GM21723 (cell line): Measurements from ENCODE around the gene PPP1R26.
"Not testable (repeated sequence)": the region's sequence is repeated elsewhere in the genome, so short reads cannot be mapped to it uniquely, and the experiment has no call there.

Source experiments
- ATAC-seq: cut with Tn5 transposase; IDR thresholded peaks from one replicate; pipeline ENCODE4 v1.9.1; 2021; ENCODE audit warnings: mild to moderate bottlenecking, moderate library complexity; ENCODE audit not compliant: unreplicated experiment

The PPP1R26 gene

DNA sequence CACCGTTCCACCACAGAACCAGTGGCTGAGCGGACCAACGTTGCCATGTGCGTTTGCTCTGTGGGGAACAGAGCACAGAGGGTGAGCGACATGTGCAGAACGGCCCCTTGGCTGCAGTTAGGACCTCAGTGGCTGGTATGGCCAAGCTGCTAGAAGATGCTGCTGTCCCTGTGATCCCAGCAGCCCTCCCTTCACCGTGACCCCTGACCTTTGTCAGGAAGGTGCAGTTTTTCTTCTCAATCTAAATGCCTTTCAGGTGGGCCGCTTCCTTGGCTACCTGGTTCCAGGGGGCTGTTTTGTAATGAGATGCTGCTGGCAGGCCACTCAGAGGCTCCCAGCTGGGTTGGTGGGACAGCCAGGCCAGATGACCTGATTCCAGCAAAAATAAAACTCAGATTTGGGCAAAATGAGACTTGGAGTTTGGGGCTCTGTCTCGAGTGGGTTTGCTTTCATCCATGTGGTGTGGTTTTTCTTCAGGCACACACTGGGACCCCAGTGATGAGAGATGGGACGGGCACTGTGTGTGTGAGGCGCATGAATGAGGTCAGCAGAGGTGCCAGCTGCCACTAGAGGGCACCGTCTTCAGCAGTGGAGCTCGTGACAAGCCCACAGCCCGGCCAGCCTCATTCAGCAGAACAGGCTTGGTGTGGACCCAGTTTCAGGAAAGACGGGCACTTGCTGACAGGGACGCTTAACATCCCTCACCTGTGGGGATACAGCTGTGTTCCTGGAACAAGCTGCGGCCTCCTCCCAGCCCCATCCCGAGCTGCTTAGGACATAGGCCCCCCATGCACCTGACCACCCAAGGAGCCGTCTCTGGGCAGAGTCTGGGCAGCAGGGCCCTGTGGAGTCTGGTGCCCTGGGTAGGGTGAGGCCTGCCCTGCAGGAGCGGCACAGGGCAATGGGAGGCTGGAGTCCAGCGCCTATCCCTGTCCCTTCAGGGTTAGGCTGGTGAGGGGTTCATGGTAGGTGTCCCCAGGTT is 25.0 kb downstream of the PPP1R26 start:
- ATAC-seq = no peak

DNA sequence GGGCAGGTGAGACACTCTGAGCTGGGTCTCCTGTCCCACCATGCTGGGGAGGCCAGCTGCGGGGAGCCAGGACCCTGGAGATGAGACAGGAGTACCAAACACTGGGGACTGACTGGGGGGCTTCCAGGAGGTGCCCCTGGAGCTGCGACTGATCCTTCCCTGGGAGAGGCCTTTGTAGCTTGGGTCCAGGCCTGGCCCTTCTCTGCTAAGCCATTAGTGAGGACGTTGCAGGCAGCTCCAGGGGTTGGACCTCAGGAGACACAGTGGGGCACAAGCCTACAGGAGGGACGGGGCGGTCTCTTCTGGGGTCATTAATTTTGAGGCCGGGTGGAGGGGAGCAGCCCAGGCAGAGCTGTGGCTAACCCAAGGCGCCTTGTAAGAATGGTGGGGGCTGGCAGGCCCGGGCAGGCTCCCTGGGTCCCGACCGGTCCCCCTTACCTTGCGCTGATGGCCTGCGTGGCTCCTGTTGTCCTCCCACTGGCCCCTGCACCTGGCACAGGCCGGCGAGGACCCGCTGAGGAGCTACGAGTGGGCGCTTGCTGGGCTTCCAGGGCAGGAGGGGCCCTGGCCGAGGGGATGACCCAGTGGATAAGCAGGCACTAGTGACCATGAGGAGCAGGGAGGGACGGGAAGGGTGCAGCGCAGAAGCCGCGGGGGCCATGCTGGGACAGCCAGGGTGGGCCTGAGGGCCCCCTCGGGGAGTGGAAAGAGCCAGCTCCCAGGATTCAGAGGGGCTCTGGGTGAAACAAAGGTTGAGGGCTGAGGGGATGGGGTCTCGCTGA is 26.0 kb downstream of the PPP1R26 start:
- no peak for ATAC-seq

DNA sequence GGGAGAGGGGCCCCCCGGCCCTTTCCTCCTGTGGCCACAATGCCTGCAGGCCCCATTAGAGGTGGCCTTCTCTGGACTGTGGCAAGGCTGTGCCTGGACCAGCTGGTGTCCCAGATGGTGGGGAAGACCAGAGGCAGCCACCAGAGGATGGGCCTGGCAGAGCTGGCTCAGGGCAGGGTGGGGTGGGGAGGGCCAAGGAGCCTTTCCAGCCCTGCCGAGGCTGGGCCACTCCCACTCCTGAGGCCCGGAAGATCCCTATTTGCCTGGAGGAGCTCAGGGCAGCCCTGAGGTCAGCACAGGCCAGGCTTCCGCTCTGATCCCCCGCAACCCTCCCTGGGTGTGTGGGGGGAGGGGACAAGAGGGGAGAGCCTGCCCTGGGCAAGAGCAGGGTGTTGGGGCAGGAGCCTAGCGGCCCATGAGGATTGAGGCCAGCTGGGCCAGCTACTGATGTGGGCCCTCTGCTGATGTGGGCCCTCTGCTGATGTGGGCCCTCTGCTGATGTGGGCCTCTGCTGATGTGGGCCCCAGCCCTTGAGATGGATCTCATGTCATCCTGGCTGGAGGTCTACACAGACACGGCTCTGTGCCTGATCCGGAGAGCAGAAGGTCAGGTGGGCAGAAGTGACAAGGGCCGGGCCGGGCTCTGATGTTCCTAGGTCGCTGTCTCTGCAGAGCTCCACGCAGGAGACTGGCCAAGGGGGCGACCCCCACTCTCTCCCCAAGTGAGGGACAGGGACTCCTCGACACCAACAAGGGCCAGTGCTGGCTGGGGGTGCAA is 26.9 kb downstream of the PPP1R26 start:
- ATAC-seq = no peak

DNA sequence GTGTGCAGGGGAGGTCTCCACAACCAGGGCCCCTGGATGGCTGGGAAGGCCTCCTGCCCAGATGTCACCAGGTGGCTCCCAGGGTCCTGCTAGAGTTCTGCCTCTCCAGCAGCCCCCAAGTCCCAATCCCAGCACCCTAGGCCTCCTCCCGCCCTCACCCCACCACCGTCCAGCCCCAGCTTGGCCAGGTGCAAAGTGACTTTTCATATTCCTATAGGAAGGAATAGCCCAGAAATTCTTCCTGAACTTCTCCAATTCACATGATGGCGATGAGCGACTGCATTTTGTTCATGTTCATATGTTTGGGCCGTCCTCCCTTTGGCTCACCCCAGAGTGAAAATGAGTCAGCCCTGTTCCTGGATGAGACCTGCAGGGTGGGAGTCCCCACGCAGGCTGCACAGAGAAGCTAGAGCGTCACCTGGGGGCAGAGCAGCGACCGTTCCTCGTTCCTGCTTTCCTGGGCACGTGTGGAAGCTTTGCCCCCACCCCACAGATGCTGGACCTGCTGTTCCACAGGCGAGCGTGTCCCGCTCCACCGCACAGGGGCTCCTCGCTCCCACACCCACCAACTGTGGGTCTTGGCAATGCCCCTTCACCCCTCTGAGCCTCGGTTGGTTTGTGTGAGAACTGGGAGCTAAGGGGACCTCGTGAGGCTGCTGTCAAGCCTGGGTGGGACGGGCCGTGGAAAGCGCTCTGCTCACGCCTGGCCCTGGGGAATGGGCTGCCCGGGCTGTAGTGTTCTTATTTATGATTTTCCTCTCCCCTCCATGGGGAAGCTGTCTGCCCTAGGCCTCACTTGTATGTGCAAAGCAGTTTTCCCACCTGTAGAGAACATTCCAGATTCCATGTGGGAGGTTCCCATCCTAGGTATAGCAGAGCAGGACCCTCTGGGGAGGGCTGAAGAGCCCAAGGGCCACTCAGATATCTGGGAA is 27.8 kb downstream of the PPP1R26 start:
- no peak for ATAC-seq

DNA sequence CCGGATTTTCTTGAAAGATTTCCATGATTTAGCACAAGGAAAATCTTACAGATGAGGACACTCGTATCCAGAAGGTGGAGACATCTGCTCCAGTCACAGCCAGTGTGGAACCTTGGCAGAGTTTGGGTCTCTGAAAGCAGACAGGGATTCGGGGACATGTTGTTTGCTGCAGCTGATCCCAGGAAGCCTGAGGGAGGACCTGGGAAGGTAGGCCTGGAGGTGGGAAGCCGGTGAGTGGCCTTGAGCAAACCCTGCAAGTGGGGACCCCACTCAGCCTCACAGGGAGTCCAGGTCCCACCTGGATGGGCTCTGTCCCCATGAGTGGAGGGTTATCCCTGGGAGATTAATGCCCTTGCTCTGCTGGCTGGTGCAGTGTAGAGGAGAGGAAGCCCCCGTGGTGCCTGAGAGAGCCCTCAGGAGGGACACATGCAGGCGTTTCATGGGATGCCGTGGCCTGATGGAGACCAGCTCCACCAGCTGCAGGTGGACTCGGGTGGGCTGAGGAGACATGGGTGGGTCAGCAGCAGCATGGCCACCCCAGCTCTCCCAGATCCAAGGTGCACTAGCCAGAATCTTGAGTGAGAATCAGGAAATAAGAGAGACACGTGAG is 28.7 kb downstream of the PPP1R26 start:
- no peak for ATAC-seq

DNA sequence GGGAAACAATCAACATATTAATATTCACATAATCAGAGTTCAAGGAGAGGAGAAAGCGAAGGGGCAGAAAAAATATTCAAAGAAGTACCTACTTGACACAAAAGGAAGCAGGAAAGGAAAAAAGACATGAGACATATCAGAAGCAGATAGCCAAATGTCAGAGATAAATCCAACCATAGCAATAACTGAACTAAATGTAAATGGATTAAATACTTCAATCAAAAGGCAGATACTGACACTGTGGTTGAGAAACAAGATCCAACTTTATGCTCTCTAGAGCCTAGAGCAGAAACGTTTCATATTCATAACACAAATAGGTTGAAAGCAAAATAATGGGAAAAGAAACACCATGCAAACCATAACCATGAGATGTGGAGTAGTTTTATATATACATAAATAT is 29.9 kb downstream of the PPP1R26 start:
- ATAC-seq = no peak

DNA sequence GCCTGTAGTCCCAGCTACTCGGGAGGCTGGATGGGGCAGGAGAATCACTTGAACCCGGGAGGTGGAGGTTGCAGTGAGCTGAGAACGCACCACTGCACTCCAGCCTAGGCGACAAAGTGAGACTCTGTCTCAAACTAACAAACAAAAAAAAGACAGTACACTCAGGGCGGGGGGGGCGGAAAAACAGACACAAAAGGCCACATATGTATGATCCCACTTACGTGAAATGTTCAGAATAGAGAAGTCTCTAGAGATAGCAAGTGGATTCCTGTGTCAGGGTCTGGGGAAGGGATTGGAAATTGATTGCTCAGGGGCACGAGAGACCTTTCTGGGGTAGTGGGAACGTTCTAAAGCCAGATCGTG is 32.6 kb downstream of the PPP1R26 start:
- ATAC-seq = no peak

DNA sequence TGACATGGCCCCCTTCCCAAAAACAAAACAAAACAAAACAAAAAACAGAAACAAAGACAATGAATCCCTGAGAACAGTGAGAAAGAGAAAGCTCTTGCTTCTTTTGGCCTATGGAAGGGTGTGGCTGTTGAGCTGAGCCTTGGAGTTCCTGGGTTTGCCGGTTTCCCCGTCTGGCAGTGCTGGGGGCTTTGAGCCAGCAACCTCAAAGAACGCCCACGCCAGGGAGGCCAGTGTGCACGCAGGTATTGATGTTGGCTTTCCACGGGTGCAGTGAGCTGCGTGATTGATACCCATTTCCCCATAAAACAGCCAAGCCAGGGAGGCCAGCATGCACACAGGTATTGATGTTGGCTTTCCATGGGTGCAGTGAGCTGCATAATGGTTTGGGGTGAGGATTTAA is 33.3 kb downstream of the PPP1R26 start:
- no peak for ATAC-seq

DNA sequence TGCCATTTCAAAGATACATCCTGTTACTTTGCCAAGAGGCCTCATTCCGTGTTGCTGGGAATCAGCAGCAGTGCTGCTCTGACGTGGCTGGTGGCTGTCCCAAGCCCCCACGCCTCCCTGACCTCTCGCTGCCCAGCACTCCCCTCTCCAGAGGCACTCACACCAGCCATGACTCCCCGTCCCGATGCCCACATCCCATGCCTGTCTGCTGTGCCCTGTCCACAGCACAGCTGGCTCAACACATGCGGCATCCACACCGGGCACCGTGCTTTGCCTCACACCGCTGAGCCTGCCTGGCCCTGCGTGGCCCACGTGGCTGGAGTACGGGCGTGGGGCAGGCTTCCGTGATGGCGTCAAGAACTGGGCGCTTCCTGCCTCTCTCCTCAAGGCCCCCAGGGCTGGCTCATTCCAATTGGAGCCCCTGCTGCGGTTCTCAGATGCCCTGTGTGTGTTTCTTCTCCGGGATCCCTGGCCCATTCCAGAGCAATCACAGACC is 33.8 kb downstream of the PPP1R26 start:
- no peak for ATAC-seq

DNA sequence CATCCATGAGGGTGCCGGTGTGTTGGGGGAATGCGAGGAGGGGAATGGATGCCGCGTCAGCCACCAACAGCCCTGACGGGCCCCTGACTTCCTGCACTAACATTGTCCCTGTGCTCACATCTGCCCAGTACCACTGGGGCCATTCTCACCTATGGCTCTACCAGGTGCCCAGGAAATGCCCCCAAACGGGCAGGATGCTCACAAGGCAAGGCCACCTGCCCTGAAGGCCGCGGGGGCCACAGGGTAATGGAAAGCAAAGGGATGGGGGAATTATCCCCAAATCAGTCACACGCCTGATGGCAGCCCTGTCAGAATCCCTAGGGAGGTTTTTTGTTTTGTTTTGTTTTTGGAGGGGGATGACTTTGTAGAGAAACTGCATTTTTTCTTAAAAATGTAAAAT is 34.3 kb downstream of the PPP1R26 start:
- ATAC-seq = not testable (repeated sequence)

DNA sequence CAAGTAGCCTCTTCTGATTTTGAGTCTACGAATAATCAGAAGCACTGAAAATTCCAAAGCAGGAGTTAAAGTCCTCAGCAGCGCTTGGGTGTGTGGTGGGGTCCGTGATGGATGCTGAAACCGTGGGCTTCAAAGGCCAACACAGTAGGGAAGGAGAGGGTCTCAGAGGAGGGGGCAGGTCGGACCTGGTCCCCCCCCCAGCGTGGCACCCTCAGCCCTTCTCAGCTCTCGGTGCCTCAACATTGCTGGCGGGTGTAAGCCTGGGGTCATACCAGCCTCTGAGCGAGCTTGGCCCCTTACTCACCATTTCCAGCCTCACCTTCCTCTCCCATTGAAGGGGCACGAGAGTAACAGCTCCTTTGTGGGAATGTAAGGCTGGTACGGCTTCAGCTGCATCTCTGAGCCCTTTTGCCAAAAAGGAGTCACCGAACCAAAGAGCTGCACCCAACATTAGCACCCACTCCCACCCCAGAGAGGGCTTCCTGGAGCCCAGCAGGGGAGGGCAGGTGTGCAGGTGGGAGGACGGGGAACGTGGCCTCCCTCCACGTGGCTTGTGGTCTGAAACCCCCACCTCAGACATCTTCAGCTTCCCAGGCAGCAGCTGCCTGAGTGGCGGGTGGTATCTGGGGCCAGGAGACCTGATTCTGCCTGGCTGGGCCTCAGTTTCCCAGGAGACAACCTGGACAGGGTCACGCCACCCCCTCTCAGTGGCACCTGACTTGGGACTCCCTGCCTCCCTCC is 34.9 kb downstream of the PPP1R26 start:
- ATAC-seq = no peak

DNA sequence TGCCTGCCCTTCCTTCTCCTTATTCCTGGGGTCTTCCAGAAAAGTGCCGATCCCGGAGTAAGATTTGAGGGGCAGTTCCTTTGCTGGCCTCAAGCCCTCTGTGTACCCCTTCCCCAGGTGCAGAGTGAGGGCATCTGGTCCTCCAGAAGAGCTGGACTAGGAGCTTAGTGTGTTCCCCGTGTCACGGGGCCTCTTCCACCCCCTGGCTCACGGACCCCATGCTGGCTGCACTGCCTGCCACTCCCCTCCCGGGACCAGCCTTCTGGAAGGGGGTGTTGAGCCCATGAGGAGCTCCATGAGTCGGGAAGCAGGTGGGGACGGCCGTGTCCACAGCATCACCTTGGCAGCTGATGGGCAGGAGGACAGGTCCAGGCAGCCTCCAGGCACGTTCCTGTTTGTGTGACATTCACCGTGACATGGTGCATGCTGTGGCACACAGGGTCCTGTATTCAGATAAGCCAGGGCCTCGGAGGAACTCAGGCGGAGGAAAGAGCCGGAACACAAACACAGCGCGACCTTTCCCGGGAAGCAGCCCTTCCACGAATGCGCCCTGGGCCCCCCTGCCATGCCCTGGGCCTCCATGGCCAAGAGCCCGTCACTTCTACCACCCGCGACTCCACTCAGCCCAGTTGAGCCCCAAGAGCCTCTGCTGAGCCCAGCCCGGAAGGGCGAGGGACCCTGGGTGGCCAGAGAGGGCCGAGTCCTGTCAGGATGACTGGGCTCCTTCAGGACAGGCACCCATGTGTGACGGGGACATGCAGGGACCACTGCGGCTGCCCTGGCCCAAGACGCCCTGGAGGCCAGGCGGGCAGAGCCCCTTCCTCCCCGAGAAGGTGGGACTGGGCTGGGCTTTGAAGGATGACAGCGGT is 35.7 kb downstream of the PPP1R26 start:
- ATAC-seq = no peak

DNA sequence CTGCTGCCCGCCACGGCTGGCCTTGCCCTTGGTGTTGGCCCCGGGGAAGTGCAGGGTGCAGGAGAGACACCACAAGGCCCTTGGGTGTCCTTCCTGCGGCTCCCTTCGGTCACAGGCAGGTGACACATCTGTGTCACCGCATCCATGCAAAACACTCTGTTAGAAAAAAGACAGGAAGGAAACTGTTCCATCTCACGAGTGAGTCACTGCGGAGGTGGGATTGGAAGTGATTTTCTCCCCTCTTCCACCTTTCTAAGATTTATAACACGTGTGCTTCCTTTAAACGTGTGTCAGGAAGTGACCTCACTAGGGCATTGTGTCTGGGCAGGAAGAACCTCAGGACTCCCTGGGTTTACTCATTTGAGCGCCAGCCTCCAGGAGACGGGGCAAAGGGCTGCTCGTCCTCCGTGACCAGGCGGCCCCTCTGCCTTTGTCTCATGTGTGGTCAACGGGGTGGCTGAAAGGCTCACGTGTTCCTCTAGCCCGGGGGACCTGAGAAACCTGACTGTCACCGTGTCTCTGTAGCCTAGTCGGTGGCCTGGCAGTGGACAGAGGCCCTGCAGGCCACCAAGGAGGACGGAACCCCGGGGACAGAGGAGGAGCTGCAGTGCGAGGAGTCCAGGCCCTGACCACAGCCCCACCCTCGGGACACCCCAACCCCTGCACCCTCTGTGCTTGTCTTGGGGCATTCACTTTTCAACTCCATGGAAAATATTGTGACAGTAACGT is 36.7 kb downstream of the PPP1R26 start:
- ATAC-seq = no peak

DNA sequence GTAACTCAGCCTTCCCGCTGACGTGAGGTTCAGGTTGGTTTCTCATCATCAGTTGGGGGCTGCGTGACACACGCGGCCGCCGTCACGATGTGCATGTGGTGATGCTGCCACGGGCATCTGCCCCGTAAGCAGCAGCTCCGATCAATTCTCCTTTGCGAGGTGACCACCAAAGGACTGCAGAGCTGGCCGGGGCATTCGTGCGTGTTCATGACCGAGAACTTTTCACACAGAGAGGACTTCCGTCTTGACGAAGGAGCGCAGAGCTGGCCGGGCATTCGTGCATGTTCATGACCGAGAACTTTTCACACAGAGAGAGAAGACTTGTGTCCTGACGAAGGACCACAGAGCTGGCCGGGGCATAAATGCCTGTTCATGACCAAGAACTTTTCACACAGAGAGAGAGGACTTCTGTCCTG is 37.8 kb downstream of the PPP1R26 start:
- ATAC-seq = no peak

DNA sequence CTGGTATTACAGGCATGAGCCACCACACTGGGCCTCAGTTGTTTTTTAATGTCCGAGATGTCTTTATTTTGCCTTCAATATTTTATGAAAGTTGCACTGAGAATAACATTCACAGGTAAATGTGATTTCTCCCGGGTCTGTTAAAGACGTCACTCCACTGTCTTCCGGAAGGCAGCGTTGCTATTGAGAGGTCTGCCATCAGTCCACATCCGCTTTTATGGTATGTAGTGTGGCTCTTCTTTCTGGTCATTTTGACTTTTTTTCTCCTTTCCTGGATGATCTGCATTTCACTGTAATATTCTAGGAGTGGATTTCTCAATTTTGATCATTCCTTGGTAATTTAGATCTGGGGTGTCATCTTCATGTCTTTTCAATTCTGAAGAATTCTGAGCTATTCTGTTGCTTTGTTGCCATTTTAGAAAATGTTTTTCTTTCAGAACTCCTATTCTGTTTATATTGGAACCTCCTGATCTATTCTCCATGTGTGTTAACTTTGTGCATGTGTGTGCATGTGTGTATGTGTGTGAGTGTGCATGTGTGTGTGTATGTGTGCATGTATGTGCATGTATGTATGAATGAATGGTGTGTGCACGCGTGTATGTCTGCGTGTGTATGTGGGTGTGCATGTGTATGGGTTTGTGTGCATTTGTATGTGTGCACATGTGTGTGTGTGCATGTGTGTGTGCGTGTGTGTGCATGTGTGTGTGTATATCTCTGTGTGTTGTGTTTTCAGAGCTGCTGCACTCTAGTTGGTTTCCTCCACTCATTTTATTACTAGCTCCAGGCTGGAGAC is 39.8 kb downstream of the PPP1R26 start:
- no peak for ATAC-seq

DNA sequence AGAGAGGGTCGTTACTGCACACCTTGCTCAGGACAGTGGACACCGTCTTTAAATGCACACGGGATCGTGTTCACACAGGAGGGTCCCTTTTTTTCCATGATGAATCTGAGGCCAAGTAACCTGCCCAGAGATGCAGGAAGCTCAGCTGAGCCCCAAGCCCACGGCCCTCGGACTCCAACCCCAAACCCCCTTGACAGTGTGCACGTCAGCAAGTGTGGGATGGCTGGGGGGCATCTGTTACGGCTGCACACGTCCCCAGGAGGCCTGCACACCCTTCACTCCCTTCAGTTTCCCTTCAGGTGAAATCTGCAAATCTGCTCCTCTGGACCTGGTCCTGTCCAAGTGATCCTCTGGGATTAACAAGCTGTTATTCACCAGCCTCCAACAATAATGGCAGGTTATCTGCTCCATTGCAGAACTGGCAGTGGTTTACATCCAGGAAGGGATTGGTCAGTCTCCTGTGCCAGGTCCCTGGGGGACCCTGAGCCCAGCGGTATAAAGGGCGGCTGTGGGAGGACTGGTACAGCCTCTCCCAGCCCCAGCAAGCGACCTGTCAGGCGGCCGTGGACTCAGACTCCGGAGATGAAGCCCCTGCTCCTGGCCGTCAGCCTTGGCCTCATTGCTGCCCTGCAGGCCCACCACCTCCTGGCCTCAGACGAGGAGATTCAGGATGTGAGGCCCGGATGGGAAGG is 41.5 kb downstream of the PPP1R26 start, which contains the start of gene LCN1:
LCN1 (plus strand) TSS at position 525 of the 692 bp plus-strand sequence; CDS start at position 583, 58 bp downstream.
- ATAC-seq = no peak
